ENCODE results near the gene ABCA2. TPM values are rescaled to one million over a fixed set of nuclear protein-coding genes. Genes with fewer than 3 reads are reported as not detected.

The ABCA2 gene
- polyA plus RNA-seq, 1 donor (not counting 4 experiments of a cell fraction or from before 2014, with no cell fraction given) = 1.3 TPM

GRCh38 chr9:137015976-137016375 lies 12.1 kb downstream of the ABCA2 start:
- Histone ChIP-seq H3K9ac (ENCODE audit: control insufficient read depth, extremely low read depth, insufficient read depth, low read length) (no peak overlapping the region), H3K36me3 (ENCODE audit: control insufficient read depth in 2 of 2, extremely low read depth in 1 of 2, insufficient read depth in 2 of 2, low read length in 2 of 2) (no peaks in the 10 kb centered on the region), H2AFZ (ENCODE audit: control insufficient read depth, low read length) (no peak overlapping the region), H3K27ac (ENCODE audit: control insufficient read depth, insufficient read depth, low read length) (no peak overlapping the region), H3K4me3 (ENCODE audit: control insufficient read depth in 2 of 3, extremely low read depth in 1 of 3, insufficient read depth in 2 of 3, low read depth in 1 of 3, low read length in 3 of 3) (no peak overlapping the region), H3K27me3 (ENCODE audit: control insufficient read depth, extremely low read depth, insufficient read depth, low read length) (no peaks in the 10 kb centered on the region), H3K4me2 (ENCODE audit: control insufficient read depth, extremely low read depth, insufficient read depth, low read depth, low read length) (no peak overlapping the region), H4K20me1 (ENCODE audit: control insufficient read depth, extremely low read depth, insufficient read depth, low read length) (no peaks in the 10 kb centered on the region), H3K9me3 (ENCODE audit: control insufficient read depth, low read depth, low read length) (no peaks in the 10 kb centered on the region), H3K79me2 (ENCODE audit: control insufficient read depth, insufficient read depth, low read length) (no peaks in the 10 kb centered on the region), H3K4me1 (ENCODE audit: control insufficient read depth, extremely low read depth, insufficient read depth, low read length) (no peaks in the 10 kb centered on the region), H3K9me1 (ENCODE audit: control insufficient read depth, extremely low read depth, insufficient read depth, low read length) (no peaks in the 10 kb centered on the region)
- TF ChIP-seq CTCF (optimal IDR thresholded peaks at IDR 0.05 in 1 of 3, IDR thresholded peaks at IDR 0.05 in 1 of 3, conservative IDR thresholded peaks at IDR 0.05 in 1 of 3; ENCODE audit: extremely low read depth in 1 of 3, insufficient read depth in 2 of 3, low read length in 3 of 3) (no peak), EZH2 (IDR thresholded peaks at IDR 0.05; ENCODE audit: low read length) (no peak)
- DNase-seq (ENCODE audit: low read depth, low spot score) (no peak), FAIRE-seq (no peak)
- dilution Hi-C loops (cut with MboI; ENCODE audit: extremely low pct_ligation_motif_present, low sequenced_read_pairs) = no loop called here

- no peak overlapping the region for H3K27ac ChIP-seq (ENCODE audit: control insufficient read depth, insufficient read depth, low read length)
- H3K4me3 ChIP-seq (ENCODE audit: control insufficient read depth in 2 of 3, extremely low read depth in 1 of 3, insufficient read depth in 2 of 3, low read depth in 1 of 3, low read length in 3 of 3) = no peak overlapping the region
- no peak overlapping the region for H3K9ac ChIP-seq (ENCODE audit: control insufficient read depth, extremely low read depth, insufficient read depth, low read length)
- FAIRE-seq = no peak
- H2AFZ ChIP-seq (ENCODE audit: control insufficient read depth, low read length) = no peak overlapping the region
- TF ChIP-seq CTCF (optimal IDR thresholded peaks at IDR 0.05 in 1 of 3, IDR thresholded peaks at IDR 0.05 in 1 of 3, conservative IDR thresholded peaks at IDR 0.05 in 1 of 3; ENCODE audit: extremely low read depth in 1 of 3, insufficient read depth in 2 of 3, low read length in 3 of 3) (no peak), EZH2 (IDR thresholded peaks at IDR 0.05; ENCODE audit: low read length) (no peak)
- no peaks in the 10 kb centered on the region for H3K4me1 ChIP-seq (ENCODE audit: control insufficient read depth, extremely low read depth, insufficient read depth, low read length)
- no peaks in the 10 kb centered on the region for H3K9me1 ChIP-seq (ENCODE audit: control insufficient read depth, extremely low read depth, insufficient read depth, low read length)
- no peak overlapping the region for H3K4me2 ChIP-seq (ENCODE audit: control insufficient read depth, extremely low read depth, insufficient read depth, low read depth, low read length)
- dilution Hi-C loops (cut with MboI; ENCODE audit: extremely low pct_ligation_motif_present, low sequenced_read_pairs) = no loop called here
- H3K79me2 ChIP-seq (ENCODE audit: control insufficient read depth, insufficient read depth, low read length) = no peaks in the 10 kb centered on the region
- H3K36me3 ChIP-seq (ENCODE audit: control insufficient read depth in 2 of 2, extremely low read depth in 1 of 2, insufficient read depth in 2 of 2, low read length in 2 of 2) = no peaks in the 10 kb centered on the region
- H3K27me3 ChIP-seq (ENCODE audit: control insufficient read depth, extremely low read depth, insufficient read depth, low read length) = no peaks in the 10 kb centered on the region
- no peaks in the 10 kb centered on the region for H4K20me1 ChIP-seq (ENCODE audit: control insufficient read depth, extremely low read depth, insufficient read depth, low read length)
- no peak for DNase-seq (ENCODE audit: low read depth, low spot score)
- no peaks in the 10 kb centered on the region for H3K9me3 ChIP-seq (ENCODE audit: control insufficient read depth, low read depth, low read length)
Observed at GRCh38 chr9:137015540-137015930, 12.5 kb downstream of the ABCA2 start.

Measured in keratinocyte (primary cell).